GM12878 (cell line): ENCODE results near the gene SPTLC3. TPM values are rescaled to one million over a fixed set of nuclear protein-coding genes. Genes with fewer than 3 reads are reported as not detected.

Experiments
- ATAC-seq: fragments of 200-7000 bp; cut with Tn5 transposase; 3 replicates; pipeline ENCODE4 v1.9.1; 2020; ENCODE audit warnings: mild to moderate bottlenecking, moderate library complexity
- BruUV-seq: library from RNA; stranded (reverse); fragments of 400-500 nt; replicated peaks from 2 replicates; lab custom pipeline; 2021; lab: Mats Ljungman, UMichigan
- CTCF ChIA-PET: fragments of 300-600 bp; sonication (Branson Sonifier 250); formaldehyde crosslinking; extraction: SDS; loops from one replicate; lab custom pipeline; 2021; ENCODE audit warnings: inconsistent platforms; lab: Yijun Ruan, JAX
- POLR2A ChIA-PET: fragments of 350-600 bp; formaldehyde crosslinking; extraction: SDS; loops from one replicate; lab custom pipeline; 2021; ENCODE audit warnings: inconsistent platforms; lab: Charles Lee
- RAD21 ChIA-PET: fragments of 300-600 bp; sonication (Branson Sonifier 250); formaldehyde crosslinking; loops from one replicate; lab custom pipeline; 2023; ENCODE audit warnings: antibody characterized with exemption; ENCODE audit not compliant: unreplicated experiment; lab: Charles Lee
- SMC1A ChIA-PET: fragments of 300-600 bp; sonication (Branson Sonifier 250); formaldehyde crosslinking; loops from one replicate; lab custom pipeline; 2023; ENCODE audit not compliant: unreplicated experiment, uncharacterized antibody; lab: Charles Lee
- DNase-seq: peaks from one replicate; pipeline ENCODE4 v3.0.0-alpha.2; 2011; ENCODE audit warnings: low read depth, low spot score
- FAIRE-seq: peaks from 3 replicates; lab custom pipeline; 2011; peaks lifted over from hg19 to GRCh38; lab: Jason Lieb, UNC
- H2AFZ ChIP-seq: 2 replicates; pipeline ENCODE4 v1.6.0; 2011; ENCODE audit warnings: low read depth, low read length, control low read depth; ENCODE audit not compliant: control insufficient read depth
- H3K27ac ChIP-seq: 2 replicates; pipeline ENCODE4 v1.5.1; 2011; ENCODE audit warnings: control low read depth; ENCODE audit not compliant: control insufficient read depth, insufficient read depth
- H3K27me3 ChIP-seq, 2 experiments: replicated peaks in 1 of 2; 2 replicates each; pipeline versions ENCODE4 v1.6.0 to v1.6.1; 2011; ENCODE audit warnings: low read length in 1 of 2; ENCODE audit not compliant: control insufficient read depth in 2 of 2, insufficient read depth in 2 of 2
- H3K36me3 ChIP-seq, 2 experiments: 2 replicates each; pipeline ENCODE4 v1.5.1; 2011; ENCODE audit warnings: low read length in 1 of 2; ENCODE audit not compliant: control insufficient read depth in 2 of 2, insufficient read depth in 2 of 2
- H3K4me1 ChIP-seq: 2 replicates; pipeline ENCODE4 v1.6.1; 2011; ENCODE audit warnings: mild to moderate bottlenecking, low read length, moderate library complexity, mixed read lengths; ENCODE audit not compliant: control insufficient read depth, insufficient read depth
- H3K4me2 ChIP-seq: 2 replicates; pipeline ENCODE4 v1.6.0; 2011; ENCODE audit warnings: control low read depth; ENCODE audit not compliant: control insufficient read depth, insufficient read depth
- H3K4me3 ChIP-seq: fragments of 200-600 bp; sonication (generic); 2 replicates; pipeline ENCODE4 v1.5.1; 2016
- H3K79me2 ChIP-seq: 2 replicates; pipeline ENCODE4 v1.6.0; 2011; ENCODE audit warnings: low read length; ENCODE audit not compliant: control insufficient read depth, insufficient read depth
- H3K9ac ChIP-seq: 2 replicates; pipeline ENCODE4 v1.8.0; 2011; ENCODE audit warnings: low read length, control low read depth, mixed read lengths; ENCODE audit not compliant: control insufficient read depth, insufficient read depth
- H3K9me3 ChIP-seq: replicated peaks from 3 replicates; pipeline ENCODE4 v1.5.1; 2011; ENCODE audit warnings: mild to moderate bottlenecking, low read length; ENCODE audit not compliant: control insufficient read depth, insufficient read depth
- H4K20me1 ChIP-seq: 2 replicates; pipeline ENCODE4 v1.6.0; 2011; ENCODE audit not compliant: control insufficient read depth, insufficient read depth
- ASH2L ChIP-seq: fragments of 300-600, 200-600 bp; sonication (generic); IDR thresholded peaks from 2 replicates; pipeline ENCODE4 v1.6.1; 2017; ENCODE audit warnings: low read depth, mild to moderate bottlenecking, borderline replicate concordance
- ATF7 ChIP-seq: fragments of 450-650 bp; IDR thresholded peaks from 2 replicates; pipeline ENCODE4 v1.6.1; 2016; ENCODE audit warnings: low read depth, mild to moderate bottlenecking
- BCL11A ChIP-seq: IDR thresholded peaks from 2 replicates; pipeline ENCODE4 v1.6.1; 2011; ENCODE audit warnings: low read depth, low read length
- CHD2 ChIP-seq: IDR thresholded peaks from 2 replicates; pipeline ENCODE4 v1.6.1; 2011; ENCODE audit warnings: low read depth, low read length, improper control_type of control experiment, borderline replicate concordance
- CHD4 ChIP-seq: fragments of 200-600 bp; sonication (generic); IDR thresholded peaks from 2 replicates; pipeline ENCODE4 v1.6.1; 2016; ENCODE audit warnings: mild to moderate bottlenecking
- DPF2 ChIP-seq: fragments of 450-650 bp; IDR thresholded peaks from 2 replicates; pipeline ENCODE4 v1.6.1; 2017; ENCODE audit warnings: mild to moderate bottlenecking
- EP300 ChIP-seq, 2 experiments: fragments of 150-350 bp in 1 of 2; IDR thresholded peaks; 2 replicates each; pipeline ENCODE4 v1.6.1; 2011 to 2012; ENCODE audit warnings: low read depth in 2 of 2, low read length in 2 of 2, borderline replicate concordance in 1 of 2, improper control_type of control experiment in 1 of 2, inconsistent platforms in 1 of 2; ENCODE audit not compliant: control insufficient read depth in 1 of 2
- GABPA ChIP-seq: IDR thresholded peaks from 2 replicates; pipeline ENCODE4 v1.6.1; 2014; ENCODE audit warnings: antibody characterized with exemption, low read depth, mild to moderate bottlenecking, inconsistent platforms
- KLF5 ChIP-seq: fragments of 450-650 bp; IDR thresholded peaks from 2 replicates; pipeline ENCODE4 v1.6.1; 2014; ENCODE audit warnings: mild to moderate bottlenecking; ENCODE audit not compliant: partially characterized antibody
- NFXL1 ChIP-seq: fragments of 450-650 bp; IDR thresholded peaks from 2 replicates; pipeline ENCODE4 v1.6.1; 2017; ENCODE audit warnings: antibody characterized with exemption, mild to moderate bottlenecking, borderline replicate concordance
- NR2F1 ChIP-seq: fragments of 450-650 bp; conservative IDR thresholded peaks from 2 replicates; pipeline ENCODE4 v1.6.1; 2017; ENCODE audit warnings: mild to moderate bottlenecking
- NRF1 ChIP-seq: conservative IDR thresholded peaks from 2 replicates; pipeline ENCODE4 v1.6.1; 2011; ENCODE audit warnings: mild to moderate bottlenecking, low read depth, low read length, improper control_type of control experiment
- PAX5 ChIP-seq: IDR thresholded peaks from 2 replicates; pipeline ENCODE4 v1.6.1; 2011; ENCODE audit warnings: low read depth, low read length, borderline replicate concordance
- RELB ChIP-seq: fragments of 450-650 bp; IDR thresholded peaks from 2 replicates; pipeline ENCODE4 v1.6.1; 2017; ENCODE audit warnings: low read depth, mild to moderate bottlenecking, moderate library complexity
- SMAD1 ChIP-seq: fragments of 450-650 bp; IDR thresholded peaks from 2 replicates; pipeline ENCODE4 v1.6.1; 2018; ENCODE audit warnings: mild to moderate bottlenecking, low read depth; ENCODE audit not compliant: partially characterized antibody
- SREBF1 ChIP-seq: IDR thresholded peaks from 2 replicates; pipeline ENCODE4 v1.6.1; 2012; ENCODE audit warnings: mild to moderate bottlenecking, low read length
- TCF12 ChIP-seq: IDR thresholded peaks from 2 replicates; pipeline ENCODE4 v1.6.1; 2011; ENCODE audit warnings: low read depth, mild to moderate bottlenecking, low read length
- ZNF384 ChIP-seq: IDR thresholded peaks from 2 replicates; pipeline ENCODE4 v1.6.1; 2012; ENCODE audit warnings: low read depth, mild to moderate bottlenecking, low read length, improper control_type of control experiment, borderline replicate concordance
- WGBS: methylation state at CpG from one replicate; pipeline ENCODE4 v1.1.6; 2016; ENCODE audit warnings: low lambda C conversion rate; ENCODE audit not compliant: insufficient replicate concordance, insufficient coverage; ENCODE audit errors: missing lambda C conversion rate; 5-methylcytosine and 5-hydroxymethylcytosine counted together
- in situ Hi-C: fragments of 300-500 bp; cut with MboI; formaldehyde crosslinking; loops from 9 replicates; pipeline ENCODE4 v1.14.3; 2018; ENCODE audit warnings: mixed read lengths
- intact Hi-C: fragments of 100-400 bp; cut with micrococcal nuclease; formaldehyde crosslinking; loops from one replicate; pipeline ENCODE4 v1.14.2; 2022; ENCODE audit not compliant: unreplicated experiment
- polyA plus RNA-seq, 11 experiments: library from polyadenylated mRNA; depleted of rRNA in 4 of 11; unstranded in 6 of 11; stranded (reverse) in 5 of 11; fragments of >200 nt; fragmentation: Nextera tagmentation in 4 of 11; fragmentation: Illumina TruSeq in 1 of 11; extraction: Ambion mirVana in 4 of 11; extraction: Trizol in 1 of 11; gene quantifications; 1 replicate in 1 of 11; 2 replicates in 10 of 11; pipeline versions ENCODE4 v1.2.1 to v1.2.3, GENCODE V29; 2011 to 2016; ENCODE audit warnings: inconsistent platforms in 2 of 11, missing spikeins in 2 of 11, low read depth in 1 of 11
- total RNA-seq, 4 experiments: library from RNA; depleted of rRNA in 3 of 4; stranded (reverse); fragments of >200 nt in 3 of 4; fragmentation: Illumina TruSeq in 1 of 4; extraction: Trizol in 1 of 4; gene quantifications; 2 replicates each; pipeline versions ENCODE4 v1.2.1 to v1.2.3, GENCODE V29; 2013 to 2021

SPTLC3 gene
- total and polyA plus RNA-seq, 10 of the 15 experiments (the other 5 are each of a cell fraction or from before 2014, with no cell fraction given): 0.04 to 0.29 (median 0.06) TPM; not detected in 7

GRCh38 chr20:13007596-13007995 lies 1.2 kb upstream of the SPTLC3 start:
- no peaks in the 10 kb centered on the region for H3K9me3 ChIP-seq
- ChIA-PET SMC1A (no interaction called here), CTCF (no interaction called here), POLR2A (no interaction called here), RAD21 (no interaction called here)
- H3K27me3 ChIP-seq: no peaks in the 10 kb centered on the region
- H3K79me2 ChIP-seq: no peaks in the 10 kb centered on the region
- no peak overlapping the region for H3K4me2 ChIP-seq
- no peak overlapping the region for H3K9ac ChIP-seq
- H3K4me1 ChIP-seq: peaks cover 16% of the 10 kb centered on the region
- no peak overlapping the region for H2AFZ ChIP-seq
- H3K27ac ChIP-seq: no peak overlapping the region
- no peak overlapping the region for H3K4me3 ChIP-seq
- TF ChIP-seq NRF1 (no peak), SREBF1 (no peak), PAX5 (no peak), EP300 (IDR thresholded peaks at IDR 0.05; ENCODE audit: borderline replicate concordance in 1 of 2, control insufficient read depth in 1 of 2, low read depth in 2 of 2, low read length in 2 of 2) (no peak), GABPA (no peak)
- ATAC-seq (no peak), FAIRE-seq (no peak), DNase-seq (no peak)
- H3K36me3 ChIP-seq: no peaks in the 10 kb centered on the region
- in situ Hi-C loops (no loop called here), intact Hi-C loops (no loop called here)
- 31% methylated on average over 3 of the region's 3 CpGs for WGBS
- no TSS peak for BruUV-seq
- no peaks in the 10 kb centered on the region for H4K20me1 ChIP-seq

GRCh38 chr20:13009682-13010406 lies 1.1 kb downstream of the SPTLC3 start:
- ChIA-PET CTCF (no interaction called here), RAD21 (no interaction called here), SMC1A (interaction anchor here (0.6 kb wide), 2 partner anchors 29 to 95 kb away, joined by 3 to 4 read pairs; no protein-coding TSS in a partner anchor), POLR2A (no interaction called here)
- Histone ChIP-seq H3K27me3 (no peaks in the 10 kb centered on the region), H3K4me3 (no peak overlapping the region), H3K4me1 (peaks cover 16% of the 10 kb centered on the region), H3K9ac (no peak overlapping the region), H3K27ac (no peak overlapping the region), H3K9me3 (no peaks in the 10 kb centered on the region), H4K20me1 (no peaks in the 10 kb centered on the region), H2AFZ (no peak overlapping the region), H3K79me2 (no peaks in the 10 kb centered on the region), H3K36me3 (no peaks in the 10 kb centered on the region), H3K4me2 (peak overlapping the region; percentile 54)
- DNase-seq (peak; percentile 77), FAIRE-seq (peak; percentile 92), ATAC-seq (peak; percentile 96)
- BruUV-seq: no TSS peak
- intact Hi-C loops (loop anchor here (1.0 kb wide), 1 partner anchor 30 kb away; no protein-coding TSS in a partner anchor), in situ Hi-C loops (no loop called here)
- 0% methylated on average over 6 of the region's 6 CpGs for WGBS
- TF ChIP-seq NR2F1 (peak; percentile 66; the same call in 1 of the 2 replicates), BCL11A (peak; percentile 77; the same call in 1 of the 2 replicates), KLF5 (no peak), ASH2L (no peak), DPF2 (peak; percentile 91), SMAD1 (peak; percentile 67), TCF12 (no peak), CHD4 (no peak), NFXL1 (no peak), CHD2 (no peak), ATF7 (peak; percentile 94), ZNF384 (no peak), RELB (peak; percentile 75; the same call in 1 of the 2 replicates)
